ENCODE measurements around the gene ZNF644. TPM values are rescaled to one million over a fixed set of nuclear protein-coding genes. Genes with fewer than 3 reads are reported as not detected.

ZNF644 gene
- total RNA-seq, 1 experiment from 2014 or later = 59.8 TPM

DNA sequence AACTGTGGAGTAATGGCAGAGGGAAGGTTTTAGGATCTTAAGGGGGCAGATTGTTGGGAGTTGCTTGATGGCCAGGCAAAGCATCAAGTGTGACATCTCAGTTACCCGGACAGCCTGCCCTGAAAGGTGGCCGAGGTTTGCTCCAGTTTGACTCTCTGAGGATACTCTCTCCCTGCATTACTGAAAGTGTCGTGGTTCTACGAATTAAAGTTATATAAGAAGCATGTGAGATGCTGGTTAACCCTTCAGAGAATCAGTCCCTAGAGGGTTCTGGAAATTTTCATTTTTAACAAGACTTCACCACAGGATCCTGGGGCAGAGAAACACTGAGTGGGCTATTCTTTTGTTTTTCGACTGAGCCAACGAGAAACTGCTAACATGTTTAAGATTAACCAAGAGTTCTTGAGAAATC lies 689 bp upstream of the ZNF644 start:
- no peak for DNase-seq (ENCODE audit: low read depth)

DNA sequence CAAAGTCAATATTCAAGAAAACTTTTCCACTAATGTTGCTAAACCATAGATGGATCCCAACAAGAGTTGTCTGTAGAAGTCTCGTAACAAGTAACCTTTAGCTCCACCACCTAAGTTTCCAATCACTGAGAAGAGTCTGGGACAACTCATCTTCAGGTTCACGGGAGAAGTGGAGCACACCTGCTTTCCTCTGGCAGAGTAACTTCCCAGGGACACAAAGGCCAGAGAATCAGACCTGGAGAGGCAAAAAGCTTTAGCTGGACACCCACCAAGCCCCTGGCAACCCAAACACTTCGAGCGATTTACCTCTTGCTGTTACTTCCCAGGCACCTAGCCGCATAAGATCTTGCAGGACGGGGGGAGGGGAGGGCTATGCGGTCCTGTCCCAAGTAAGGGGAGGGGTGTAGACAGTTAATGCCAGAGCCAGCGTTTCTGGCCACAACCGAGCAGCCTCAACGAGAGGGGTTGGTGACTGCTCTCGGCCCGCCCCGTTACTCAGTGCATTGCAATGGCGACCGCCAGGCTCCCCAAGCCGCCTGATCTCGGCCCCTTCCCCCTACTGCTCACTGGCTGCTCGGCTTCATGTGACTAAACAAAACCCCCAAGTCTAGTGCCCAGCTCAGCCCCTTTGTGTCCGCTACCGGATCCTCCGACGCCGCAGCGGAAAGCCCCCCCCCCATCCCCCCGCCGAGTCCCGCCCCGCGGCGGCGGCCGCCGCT lies 709 bp downstream of the ZNF644 start:
- peak; percentile 73 for DNase-seq (ENCODE audit: low read depth)

- DNase-seq (ENCODE audit: low read depth) = no peak
These were observed 1.3 kb downstream of the ZNF644 start for GRCh38 chr1:91020486-91020885.

- peak; percentile 34 for DNase-seq (ENCODE audit: low read depth)
These were observed 3.8 kb downstream of the ZNF644 start for GRCh38 chr1:91018006-91018405.

- no peak for DNase-seq (ENCODE audit: low read depth)
These were observed 5.9 kb downstream of the ZNF644 start for GRCh38 chr1:91015794-91016550.

GRCh38 chr1:91015358-91015780 lies 6.5 kb downstream of the ZNF644 start:
- no peak for DNase-seq (ENCODE audit: low read depth)

GRCh38 chr1:91014475-91014874 lies 7.4 kb downstream of the ZNF644 start:
- peak; percentile 43 for DNase-seq (ENCODE audit: low read depth)

GRCh38 chr1:91013302-91013701 lies 8.5 kb downstream of the ZNF644 start:
- no peak for DNase-seq (ENCODE audit: low read depth)

- no peak for DNase-seq (ENCODE audit: low read depth)
These were observed 9.6 kb downstream of the ZNF644 start for GRCh38 chr1:91012196-91012595.

DNA sequence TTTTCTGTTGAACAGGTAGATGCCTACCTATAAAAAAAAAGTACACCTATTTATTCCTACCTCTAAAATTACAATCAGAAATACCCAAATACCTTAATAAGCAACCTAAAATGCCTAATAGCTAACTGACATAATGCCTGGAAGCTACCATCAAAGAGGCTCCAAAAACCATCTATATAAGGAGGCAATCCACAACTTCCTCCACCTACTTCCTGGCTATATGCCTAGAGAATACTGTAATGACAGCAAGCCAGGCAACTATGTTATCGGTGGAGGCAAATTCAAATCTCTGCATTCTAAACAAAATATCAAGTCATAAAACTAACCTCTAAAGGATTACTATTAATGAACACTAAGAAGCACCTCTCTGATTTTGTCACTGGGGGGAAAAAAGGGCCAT lies 10.1 kb downstream of the ZNF644 start:
- DNase-seq (ENCODE audit: low read depth) = no peak

GRCh38 chr1:91007827-91008226 lies 14.0 kb downstream of the ZNF644 start:
- peak; percentile 7 for DNase-seq (ENCODE audit: low read depth)

DNA sequence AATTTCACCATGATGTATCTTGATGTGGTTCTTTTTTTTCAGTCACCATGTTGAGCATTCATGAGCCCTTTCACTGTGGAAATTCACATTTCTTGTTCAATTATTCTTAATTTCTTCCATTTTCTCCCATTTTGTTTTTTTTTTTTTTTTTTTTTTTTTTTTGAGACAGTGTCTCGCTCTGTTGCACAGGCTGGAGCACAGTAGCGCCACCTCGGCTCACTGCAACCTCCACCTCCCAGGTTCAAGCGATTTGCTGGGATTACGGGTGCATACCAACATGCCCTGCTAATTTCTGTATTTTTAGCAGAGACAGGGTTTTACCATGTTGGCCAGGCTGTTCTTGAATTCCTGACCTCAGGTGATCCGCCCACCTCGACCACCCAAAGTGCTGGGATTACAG lies 14.7 kb downstream of the ZNF644 start:
- DNase-seq (ENCODE audit: low read depth) = no peak

DNA sequence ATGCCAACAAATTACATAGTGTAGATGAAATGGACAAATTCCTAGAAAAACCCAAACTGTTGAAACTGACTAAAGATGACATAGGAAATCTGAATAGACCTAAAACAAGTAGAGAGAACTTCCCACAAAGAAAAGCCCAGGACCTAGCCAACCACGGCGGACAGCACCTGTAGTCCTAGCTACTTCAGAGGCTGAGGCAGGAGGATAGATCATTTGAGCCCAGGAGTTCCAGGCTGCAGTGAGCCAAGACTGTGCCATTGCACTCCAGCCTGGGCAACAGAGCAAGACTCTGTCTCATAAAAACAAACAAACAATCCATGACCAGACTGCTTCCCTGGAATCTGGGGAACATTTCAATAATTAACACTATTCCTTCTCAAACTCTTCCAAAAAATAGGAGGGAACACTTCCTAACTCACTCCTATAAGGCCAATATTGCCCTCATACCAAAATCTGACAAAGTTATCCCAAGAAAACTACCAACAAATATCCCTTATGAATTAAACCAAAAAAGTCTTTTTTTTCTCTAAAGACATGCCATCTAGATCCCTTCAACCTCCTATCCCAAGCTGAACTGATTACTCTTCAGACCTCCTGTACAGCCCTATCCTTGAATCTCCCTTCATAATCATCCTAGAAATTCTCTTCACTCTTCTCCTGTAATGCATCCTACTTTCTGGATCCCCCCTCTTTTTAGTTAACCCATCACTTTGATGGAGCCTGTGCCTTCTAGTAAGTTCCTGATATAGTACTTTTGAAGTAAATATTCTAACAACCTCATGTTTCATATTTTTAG lies 15.5 kb downstream of the ZNF644 start:
- DNase-seq (ENCODE audit: low read depth) = no peak

DNA sequence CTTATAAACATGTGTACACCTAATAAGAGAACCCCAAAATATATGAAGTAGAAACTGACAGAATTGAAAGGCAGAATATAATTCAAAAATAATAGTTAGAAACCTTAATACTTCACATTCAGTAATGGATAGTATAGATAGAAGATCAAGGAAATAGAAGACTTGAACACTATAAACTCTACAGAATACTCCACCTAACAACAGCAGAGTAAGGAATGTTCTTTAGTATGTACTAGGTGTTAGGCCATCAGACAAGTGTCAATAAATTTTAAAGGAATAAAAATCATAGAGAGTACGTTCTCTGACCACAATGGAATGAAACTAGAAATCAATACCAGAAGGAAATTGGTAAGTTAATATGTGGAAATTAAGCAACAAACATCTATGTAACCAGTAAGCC lies 16.6 kb downstream of the ZNF644 start:
- DNase-seq (ENCODE audit: low read depth) = no peak

- DNase-seq (ENCODE audit: low read depth) = no peak
These were observed 17.7 kb downstream of the ZNF644 start for GRCh38 chr1:91004145-91004544.

- DNase-seq (ENCODE audit: low read depth) = no peak
These were observed 25.0 kb downstream of the ZNF644 start for GRCh38 chr1:90996742-90997413.

GRCh38 chr1:90995311-90995894 lies 26.4 kb downstream of the ZNF644 start:
- no peak for DNase-seq (ENCODE audit: low read depth)

DNA sequence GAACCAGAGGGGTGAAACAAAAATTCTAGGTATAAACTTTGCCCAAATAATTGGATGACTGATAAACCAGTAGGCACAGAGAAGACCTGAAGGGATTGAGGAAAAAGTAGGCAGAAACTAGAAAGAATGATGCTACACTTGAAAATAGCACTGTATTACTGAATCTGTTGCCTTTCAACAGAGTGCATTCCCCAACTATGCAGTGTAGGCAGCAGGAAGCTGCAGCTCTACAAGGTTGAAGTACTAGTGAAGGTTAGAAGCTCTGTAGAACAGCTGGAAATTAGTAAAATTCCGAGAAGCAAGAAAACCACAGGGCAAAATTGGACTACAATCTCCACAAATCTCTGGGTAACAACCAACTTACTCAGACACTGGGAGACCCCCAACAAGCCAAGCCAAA lies 27.4 kb downstream of the ZNF644 start:
- DNase-seq (ENCODE audit: low read depth) = no peak

- no peak for DNase-seq (ENCODE audit: low read depth)
These were observed 28.6 kb downstream of the ZNF644 start for GRCh38 chr1:90993245-90993644.

DNA sequence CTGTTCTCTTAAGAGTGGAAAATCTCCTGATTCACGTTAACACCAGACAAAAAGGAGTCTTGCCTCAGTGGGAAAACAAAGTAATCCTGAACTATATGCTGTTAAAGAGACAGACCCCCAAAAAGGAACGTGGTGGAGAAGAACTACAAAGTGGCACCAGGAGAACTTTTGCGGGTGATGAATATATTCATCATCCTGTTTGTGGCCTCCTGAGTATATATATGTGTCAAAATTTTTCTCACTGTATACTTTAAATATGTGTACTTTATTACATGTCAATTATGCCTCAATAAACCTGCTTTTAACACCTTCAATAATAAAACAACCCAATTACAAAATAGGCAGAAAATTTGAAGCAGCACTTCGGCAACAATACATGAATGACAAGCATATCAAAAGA lies 31.1 kb downstream of the ZNF644 start:
- no peak for DNase-seq (ENCODE audit: low read depth)

GRCh38 chr1:90989990-90990389 lies 31.8 kb downstream of the ZNF644 start:
- DNase-seq (ENCODE audit: low read depth) = no peak

DNA sequence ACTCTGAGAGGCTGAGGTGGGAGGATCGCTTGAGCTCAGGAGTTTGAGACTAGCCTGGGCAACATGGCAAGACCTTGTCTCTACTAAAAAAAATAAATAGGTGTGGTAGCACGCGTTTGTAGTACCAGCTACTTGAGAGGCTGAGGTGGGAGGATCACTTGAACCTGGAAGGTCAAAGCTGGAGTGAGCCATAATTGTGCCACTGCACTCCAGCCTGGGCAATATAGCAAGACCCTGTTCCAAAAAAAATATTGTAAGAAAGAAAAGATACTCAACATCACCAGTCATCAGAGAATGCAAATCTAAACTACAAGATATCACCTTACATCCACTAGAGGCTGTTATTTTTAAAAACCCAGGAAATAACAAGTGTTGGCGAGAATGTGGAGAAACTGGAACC lies 32.5 kb downstream of the ZNF644 start:
- no peak for DNase-seq (ENCODE audit: low read depth)

Measured in RPMI7951 (cell line).